Mucosa of stomach (tissue), 1 donor: Measurements from ENCODE around the gene EIF3C.
"Not testable (repeated sequence)": the region's sequence is repeated elsewhere in the genome, so short reads cannot be mapped to it uniquely, and the experiment has no call there.

ENCODE experiments used
- H3K27me3 ChIP-seq: one replicate; pipeline ENCODE4 v1.7.0; 2013; ENCODE audit warnings: mild to moderate bottlenecking, low read length; ENCODE audit not compliant: control insufficient read depth, insufficient read depth
- H3K36me3 ChIP-seq: one replicate; pipeline ENCODE4 v1.7.0; 2013; ENCODE audit warnings: low read length; ENCODE audit not compliant: control insufficient read depth, insufficient read depth
- H3K4me1 ChIP-seq: one replicate; pipeline ENCODE4 v1.7.0; 2013; ENCODE audit warnings: mild to moderate bottlenecking, low read length; ENCODE audit not compliant: control insufficient read depth, insufficient read depth
- H3K4me3 ChIP-seq: one replicate; pipeline ENCODE4 v1.7.0; 2013; ENCODE audit warnings: low read length
- H3K9ac ChIP-seq: one replicate; pipeline ENCODE4 v1.7.0; 2013; ENCODE audit warnings: mild to moderate bottlenecking, low read length, moderate library complexity
- H3K9me3 ChIP-seq: one replicate; pipeline ENCODE4 v1.7.0; 2013; ENCODE audit warnings: mild to moderate bottlenecking, low read length, moderate library complexity; ENCODE audit not compliant: control insufficient read depth
- donor health status: Pancreatic carcinoma.

EIF3C gene, protein sequence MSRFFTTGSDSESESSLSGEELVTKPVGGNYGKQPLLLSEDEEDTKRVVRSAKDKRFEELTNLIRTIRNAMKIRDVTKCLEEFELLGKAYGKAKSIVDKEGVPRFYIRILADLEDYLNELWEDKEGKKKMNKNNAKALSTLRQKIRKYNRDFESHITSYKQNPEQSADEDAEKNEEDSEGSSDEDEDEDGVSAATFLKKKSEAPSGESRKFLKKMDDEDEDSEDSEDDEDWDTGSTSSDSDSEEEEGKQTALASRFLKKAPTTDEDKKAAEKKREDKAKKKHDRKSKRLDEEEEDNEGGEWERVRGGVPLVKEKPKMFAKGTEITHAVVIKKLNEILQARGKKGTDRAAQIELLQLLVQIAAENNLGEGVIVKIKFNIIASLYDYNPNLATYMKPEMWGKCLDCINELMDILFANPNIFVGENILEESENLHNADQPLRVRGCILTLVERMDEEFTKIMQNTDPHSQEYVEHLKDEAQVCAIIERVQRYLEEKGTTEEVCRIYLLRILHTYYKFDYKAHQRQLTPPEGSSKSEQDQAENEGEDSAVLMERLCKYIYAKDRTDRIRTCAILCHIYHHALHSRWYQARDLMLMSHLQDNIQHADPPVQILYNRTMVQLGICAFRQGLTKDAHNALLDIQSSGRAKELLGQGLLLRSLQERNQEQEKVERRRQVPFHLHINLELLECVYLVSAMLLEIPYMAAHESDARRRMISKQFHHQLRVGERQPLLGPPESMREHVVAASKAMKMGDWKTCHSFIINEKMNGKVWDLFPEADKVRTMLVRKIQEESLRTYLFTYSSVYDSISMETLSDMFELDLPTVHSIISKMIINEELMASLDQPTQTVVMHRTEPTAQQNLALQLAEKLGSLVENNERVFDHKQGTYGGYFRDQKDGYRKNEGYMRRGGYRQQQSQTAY

GRCh38 chr16:28711220-28712083 lies at the start of gene EIF3C:
TSS of gene EIF3C (plus strand) at chr16:28711464. CDS start at chr16:28711687, 223 bp downstream.
- not testable (repeated sequence) for H3K9ac ChIP-seq, H3K4me1 ChIP-seq, H3K4me3 ChIP-seq, H3K36me3 ChIP-seq, H3K9me3 ChIP-seq, H3K27me3 ChIP-seq

- H3K9ac ChIP-seq, H3K9me3 ChIP-seq, H3K27me3 ChIP-seq, H3K4me1 ChIP-seq, H3K4me3 ChIP-seq, H3K36me3 ChIP-seq: not testable (repeated sequence)
Observed at GRCh38 chr16:28666264-28666663, 45.0 kb upstream of the EIF3C start.

DNA sequence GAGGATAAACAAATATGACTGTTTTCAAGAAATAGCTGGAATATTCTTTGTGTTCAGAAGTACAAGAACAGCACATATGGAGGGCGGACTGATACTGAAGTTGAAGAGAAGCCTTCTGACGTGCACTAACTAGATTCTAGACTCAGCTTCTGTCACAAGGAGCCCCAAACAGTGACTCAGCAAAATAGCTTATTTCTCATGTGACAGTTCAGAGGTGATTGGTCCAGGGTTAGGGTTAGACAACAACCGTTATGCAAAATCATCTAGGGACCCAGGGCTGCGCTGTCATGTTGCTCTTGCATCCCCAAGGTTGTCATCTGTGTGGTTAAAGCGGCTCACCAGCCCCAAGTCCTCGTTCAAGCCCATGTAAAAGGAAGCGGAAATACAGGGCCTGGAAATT lies 43.8 kb upstream of the EIF3C start:
- not testable (repeated sequence) for H3K4me3 ChIP-seq, H3K9ac ChIP-seq, H3K4me1 ChIP-seq, H3K36me3 ChIP-seq, H3K9me3 ChIP-seq, H3K27me3 ChIP-seq

GRCh38 chr16:28668199-28668598 lies 43.1 kb upstream of the EIF3C start:
- not testable (repeated sequence) for H3K36me3 ChIP-seq, H3K9me3 ChIP-seq

GRCh38 chr16:28688327-28688952 lies 22.8 kb upstream of the EIF3C start:
- H3K27me3 ChIP-seq, H3K9me3 ChIP-seq, H3K4me1 ChIP-seq, H3K4me3 ChIP-seq, H3K36me3 ChIP-seq, H3K9ac ChIP-seq: not testable (repeated sequence)

More at GRCh38 chr16:28668199-28668598, 43.1 kb upstream of the EIF3C start:
- H3K27me3 ChIP-seq, H3K4me3 ChIP-seq, H3K4me1 ChIP-seq, H3K9ac ChIP-seq: not testable (repeated sequence)

GRCh38 chr16:28689425-28689824 lies 21.8 kb upstream of the EIF3C start:
- not testable (repeated sequence) for H3K4me1 ChIP-seq, H3K36me3 ChIP-seq, H3K9me3 ChIP-seq, H3K9ac ChIP-seq, H3K4me3 ChIP-seq, H3K27me3 ChIP-seq

DNA sequence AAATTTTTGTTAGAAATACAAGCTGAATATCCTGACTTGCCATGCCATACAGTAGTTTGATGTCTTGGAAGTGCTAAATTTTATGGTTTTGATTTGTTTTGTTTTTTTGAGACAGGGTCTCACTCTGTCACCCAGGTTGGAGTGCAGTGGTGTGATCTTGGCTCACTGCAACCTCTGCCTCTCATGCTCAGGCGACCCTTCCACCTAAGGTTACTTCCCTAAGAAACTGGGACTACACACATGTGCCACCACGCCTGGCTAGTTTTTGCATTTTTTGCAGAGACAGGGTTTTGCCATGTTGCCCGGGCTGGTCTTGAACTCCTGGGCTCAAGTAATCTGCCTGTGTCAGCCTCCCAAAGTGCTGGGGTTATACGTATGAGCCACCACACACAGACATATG lies 19.5 kb upstream of the EIF3C start:
- H3K4me1 ChIP-seq, H3K9me3 ChIP-seq, H3K4me3 ChIP-seq, H3K36me3 ChIP-seq, H3K9ac ChIP-seq, H3K27me3 ChIP-seq: not testable (repeated sequence)

DNA sequence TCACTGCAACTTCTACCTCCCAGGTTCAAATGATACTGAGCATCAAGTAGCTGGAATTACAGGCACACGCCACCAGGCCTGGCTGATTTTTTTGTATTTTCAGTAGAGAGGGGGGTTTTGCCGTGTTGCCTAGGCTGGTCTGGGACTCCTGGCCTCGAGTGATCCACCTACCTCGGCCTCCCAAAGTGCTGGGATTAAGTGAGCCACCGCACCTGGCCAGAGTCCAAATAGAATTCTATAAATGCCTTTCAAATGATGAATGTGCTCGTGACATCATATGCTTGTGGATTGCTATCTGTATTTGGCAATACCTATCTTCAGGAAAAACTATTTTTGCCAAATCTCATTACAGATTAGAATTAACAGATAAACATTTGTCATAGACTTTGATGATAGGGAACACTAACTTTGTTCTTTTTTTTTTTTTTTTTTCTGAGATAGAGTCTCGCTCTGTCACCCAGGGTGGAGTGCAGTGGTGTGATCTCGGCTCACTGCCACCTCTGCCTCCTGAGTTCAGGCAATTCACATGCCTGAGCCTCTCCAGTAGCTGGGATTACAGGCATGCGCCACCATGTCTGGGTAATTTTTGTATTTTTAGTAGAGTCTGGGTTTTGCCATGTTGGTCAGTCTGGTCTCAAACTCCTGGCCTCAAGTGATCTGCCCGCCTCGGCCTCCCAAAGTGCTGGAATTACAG lies 17.9 kb upstream of the EIF3C start:
- H3K4me3 ChIP-seq, H3K27me3 ChIP-seq, H3K4me1 ChIP-seq, H3K9ac ChIP-seq, H3K9me3 ChIP-seq, H3K36me3 ChIP-seq: not testable (repeated sequence)

DNA sequence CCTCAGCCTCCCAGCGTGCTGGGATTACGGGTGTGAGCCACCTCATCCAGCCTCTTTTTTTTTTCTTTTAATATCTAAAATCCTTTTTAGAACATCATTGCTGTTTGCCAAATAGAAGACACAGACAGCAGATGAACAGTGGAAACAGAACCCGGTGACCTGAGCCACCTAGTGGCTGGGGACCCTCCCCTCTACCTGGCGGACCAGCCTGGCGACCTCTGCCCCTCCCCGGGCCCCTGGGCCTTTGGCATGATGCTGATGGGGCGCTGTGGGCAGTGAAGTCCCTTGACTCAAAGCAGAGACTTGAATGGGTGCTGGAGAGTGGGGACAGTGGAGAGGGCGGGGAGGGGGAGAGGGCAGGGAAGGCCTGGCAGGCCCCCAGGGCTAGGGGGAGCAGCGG lies 11.5 kb upstream of the EIF3C start:
- H3K27me3 ChIP-seq, H3K36me3 ChIP-seq, H3K9ac ChIP-seq, H3K9me3 ChIP-seq, H3K4me3 ChIP-seq, H3K4me1 ChIP-seq: not testable (repeated sequence)

DNA sequence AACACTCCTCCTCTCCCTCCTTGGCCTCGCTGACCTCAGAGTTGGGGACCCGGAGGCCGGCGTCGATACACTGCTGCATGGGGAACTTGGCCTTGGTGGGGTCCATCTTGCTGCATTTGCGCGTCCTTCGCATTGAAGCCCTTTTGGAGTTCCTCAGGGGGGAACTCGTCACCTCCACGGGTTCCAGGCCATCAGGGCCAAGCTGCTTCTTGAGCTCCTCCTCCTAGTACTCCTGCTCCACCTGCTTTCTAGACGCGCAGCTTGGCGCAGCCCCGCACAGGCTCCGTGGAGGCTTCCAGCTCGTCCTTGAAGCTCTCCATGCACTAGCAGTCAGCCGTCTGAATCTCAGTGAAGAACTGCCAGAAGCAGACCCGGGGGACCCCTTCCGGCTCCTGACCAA lies 10.9 kb upstream of the EIF3C start:
- H3K9me3 ChIP-seq, H3K4me3 ChIP-seq, H3K36me3 ChIP-seq, H3K27me3 ChIP-seq, H3K4me1 ChIP-seq, H3K9ac ChIP-seq: not testable (repeated sequence)

DNA sequence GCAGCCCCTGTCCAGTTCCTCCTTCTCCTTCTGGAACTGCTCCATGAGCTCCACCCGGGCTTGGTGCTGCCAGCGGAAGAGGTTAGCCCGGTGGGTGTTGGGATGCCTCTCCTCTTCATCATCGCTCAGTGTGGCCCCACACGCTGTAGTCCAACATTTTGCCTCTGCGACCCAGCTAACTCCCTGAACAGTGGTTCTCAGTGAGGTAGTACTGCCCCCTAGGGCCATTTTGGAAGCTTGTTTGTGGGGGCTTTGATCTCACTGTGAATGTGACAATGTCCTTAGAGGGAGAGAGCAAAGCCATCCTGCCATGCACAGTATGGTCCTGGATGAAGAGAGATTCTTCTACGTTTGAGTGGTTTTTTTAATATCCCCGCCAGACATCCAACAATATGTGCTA lies 9.9 kb upstream of the EIF3C start:
- H3K27me3 ChIP-seq: not testable (repeated sequence)

More for the DNA sequence above, 9.9 kb upstream of the EIF3C start:
- H3K4me1 ChIP-seq, H3K36me3 ChIP-seq, H3K9ac ChIP-seq, H3K4me3 ChIP-seq, H3K9me3 ChIP-seq: not testable (repeated sequence)
